HG03025 (cell line): ENCODE results near the gene SLC4A4.

Source experiments
- ATAC-seq: cut with Tn5 transposase; IDR thresholded peaks from one replicate; pipeline ENCODE4 v1.9.1; 2021; ENCODE audit warnings: mild to moderate bottlenecking, moderate library complexity; ENCODE audit not compliant: unreplicated experiment, low FRiP score

Gene SLC4A4

DNA sequence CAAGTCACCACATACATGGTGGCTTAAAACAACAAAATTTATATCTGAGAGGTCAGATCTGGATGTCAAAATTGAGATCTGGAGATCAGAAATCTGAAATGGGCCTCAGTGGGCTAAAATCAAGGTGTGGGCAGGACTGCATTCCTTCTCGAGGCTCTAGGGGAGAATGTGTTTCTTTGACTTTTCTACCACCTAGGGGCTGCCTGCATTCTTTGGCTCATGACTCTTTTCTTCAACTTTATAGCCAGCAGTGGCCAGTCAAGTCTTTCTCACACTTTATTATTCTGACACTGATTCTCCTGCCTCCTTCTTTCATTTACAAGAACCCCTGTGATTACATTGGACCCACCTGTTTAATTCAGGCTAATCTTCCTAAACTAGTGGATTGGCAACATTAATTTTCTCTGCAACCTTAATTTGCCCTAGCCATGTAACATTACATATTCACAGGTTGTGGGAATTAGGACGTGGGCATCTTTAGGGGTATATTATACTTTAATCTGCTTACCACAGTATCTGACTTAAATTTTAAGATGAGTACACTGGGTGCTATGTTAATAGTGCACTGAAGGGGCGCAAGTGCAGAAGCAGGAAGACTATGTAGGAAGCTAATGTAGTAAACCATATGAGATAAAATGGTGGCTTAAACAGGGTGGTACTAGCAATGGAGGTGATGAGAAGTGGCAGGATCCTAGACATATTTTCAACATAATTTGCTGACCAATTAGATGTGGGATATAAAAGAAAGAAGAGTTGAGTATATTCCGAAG, 188.0 kb downstream of the SLC4A4 start:
- no peak for ATAC-seq

DNA sequence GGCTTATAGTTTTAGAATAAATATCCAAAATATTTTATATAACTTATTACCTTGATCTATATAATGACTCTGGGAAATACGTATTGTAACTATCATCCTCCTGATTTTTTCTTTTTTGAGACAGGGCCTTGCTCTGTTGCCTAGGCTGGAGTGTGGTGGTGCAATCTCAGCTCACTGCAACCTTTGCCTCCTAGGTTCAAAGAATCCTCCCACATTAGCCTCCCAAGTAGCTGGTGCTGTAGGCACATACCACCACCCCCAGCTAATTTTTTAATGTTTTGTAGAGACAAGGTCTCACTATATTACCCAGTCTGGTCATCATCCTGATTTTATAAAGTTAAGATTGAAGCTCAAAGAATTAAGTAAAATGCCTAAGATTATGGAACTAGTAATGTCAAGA, 193.6 kb downstream of the SLC4A4 start:
- no peak for ATAC-seq

DNA sequence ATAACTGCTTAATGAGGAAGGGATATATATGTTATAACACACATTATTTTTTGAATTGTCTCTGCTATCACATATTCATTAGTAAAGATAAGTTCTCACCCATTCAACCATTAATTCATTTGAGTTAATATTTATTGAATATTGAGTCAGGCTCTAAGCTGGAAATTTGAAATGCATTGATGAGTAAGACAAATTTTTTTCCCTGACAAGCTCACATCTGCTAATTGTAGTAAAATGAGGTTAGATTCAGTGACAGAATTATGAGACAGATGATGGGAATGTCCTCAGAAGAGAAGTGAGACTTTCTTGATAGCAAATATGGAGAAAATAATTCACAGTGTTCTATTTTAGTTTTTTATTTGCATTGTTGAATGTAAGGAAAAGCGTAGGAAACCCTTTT, 194.3 kb downstream of the SLC4A4 start:
- ATAC-seq = no peak

DNA sequence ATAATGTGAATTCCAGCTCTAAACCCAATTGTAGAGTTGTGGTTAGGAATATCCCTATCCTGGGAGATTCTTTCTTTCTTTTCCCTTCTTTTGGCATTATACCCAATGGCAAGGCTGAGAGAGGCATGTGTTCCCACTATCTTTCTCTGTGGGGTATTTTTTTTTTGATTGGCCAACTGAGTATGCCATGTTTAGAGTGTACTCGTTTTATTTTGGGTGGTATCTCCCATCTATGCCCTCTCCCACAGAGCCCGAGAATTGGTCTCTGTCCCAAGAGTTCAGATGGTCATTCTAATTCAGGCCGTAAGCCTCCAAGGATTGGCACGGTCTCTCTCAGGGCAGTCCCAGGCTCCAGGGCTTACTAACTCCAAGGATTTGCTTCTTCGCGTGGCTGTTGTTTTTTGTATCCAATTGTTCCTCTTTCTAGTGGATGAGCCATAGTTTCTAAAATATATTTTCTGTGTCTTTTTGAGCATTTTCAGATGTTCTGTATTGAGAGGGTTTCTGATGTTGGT, 198.8 kb downstream of the SLC4A4 start:
- ATAC-seq = no peak

DNA sequence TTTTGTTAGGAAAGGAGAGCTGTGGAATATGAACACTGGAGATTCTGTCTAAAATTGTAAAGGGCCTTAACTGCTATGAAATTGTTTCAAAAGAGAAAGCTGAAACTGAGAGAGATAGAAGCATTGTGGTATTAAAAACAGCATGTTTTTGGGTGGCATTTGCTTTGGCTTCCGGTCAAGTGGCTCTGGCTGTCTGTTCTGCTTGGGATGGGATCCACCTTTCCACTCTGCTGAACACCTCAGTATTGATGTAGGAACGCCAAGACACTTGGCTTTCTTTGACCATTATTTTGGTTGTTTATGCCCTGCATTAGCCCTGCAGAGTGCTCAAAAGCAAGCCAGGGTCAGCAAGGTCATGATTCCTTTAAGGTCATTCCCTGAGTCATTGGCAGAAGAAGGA, 199.7 kb downstream of the SLC4A4 start:
- ATAC-seq = no peak

DNA sequence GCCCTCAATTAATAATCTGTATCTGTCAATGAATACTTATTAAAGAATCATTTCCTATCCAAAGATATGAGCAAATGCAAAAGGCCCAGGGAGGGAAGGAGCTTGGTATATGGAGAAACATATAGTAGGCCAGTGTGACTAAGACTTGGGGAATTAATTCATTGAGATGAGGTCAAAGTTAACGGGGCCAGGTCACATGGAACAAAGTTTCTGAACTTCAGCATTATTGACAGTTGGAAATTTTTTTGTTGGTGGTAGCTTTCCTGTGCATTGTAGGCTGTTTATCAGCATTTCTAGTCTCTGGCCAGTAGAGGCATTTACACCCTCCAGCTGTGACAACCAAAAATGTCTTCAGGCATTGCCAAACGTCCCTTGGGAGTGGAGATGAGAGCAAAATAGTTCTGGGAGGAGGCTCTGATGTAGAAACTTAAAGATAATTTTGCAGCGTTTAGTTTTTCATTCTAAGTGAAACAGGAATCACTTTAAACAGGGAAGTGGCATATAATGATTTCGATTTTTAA, 202.0 kb downstream of the SLC4A4 start:
- ATAC-seq = no peak

DNA sequence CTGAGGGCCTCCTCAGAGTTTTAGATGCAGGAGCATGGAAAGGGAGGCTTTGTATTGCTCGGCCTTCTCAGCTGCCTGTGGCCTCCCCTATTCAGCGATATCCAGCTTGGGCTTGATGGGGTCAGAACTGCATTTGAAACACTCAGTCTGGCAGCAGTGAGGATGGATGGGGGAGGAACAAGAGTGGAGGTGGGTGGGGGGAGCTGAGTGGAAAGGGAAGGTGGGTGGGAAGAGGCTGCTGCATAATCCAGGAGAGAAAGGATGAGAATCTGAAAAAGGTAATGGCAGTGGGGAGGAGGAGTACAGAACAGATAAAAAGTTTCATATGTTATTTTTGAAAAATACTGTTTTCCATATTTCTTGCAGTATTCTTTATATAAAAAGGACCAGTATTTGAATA, 202.7 kb downstream of the SLC4A4 start:
- no peak for ATAC-seq

DNA sequence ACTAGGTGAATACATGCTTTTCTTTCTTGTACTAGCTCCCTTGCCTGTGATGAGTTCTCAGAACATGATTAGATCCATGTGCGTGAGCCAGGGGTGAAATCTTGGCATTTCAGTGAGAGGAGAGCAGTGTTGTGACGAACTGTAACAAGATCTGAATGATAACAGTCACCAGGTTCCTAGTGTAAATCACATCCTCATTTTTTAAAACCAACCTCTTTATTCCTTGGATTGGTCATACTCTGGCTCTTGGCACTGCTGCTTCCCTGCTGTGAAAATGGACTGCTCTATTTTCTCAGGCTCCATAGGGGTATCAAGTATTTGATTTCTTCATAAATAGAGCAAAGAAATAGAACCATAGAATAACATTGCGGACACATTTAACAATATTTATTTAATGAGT, 206.3 kb downstream of the SLC4A4 start:
- no peak for ATAC-seq

DNA sequence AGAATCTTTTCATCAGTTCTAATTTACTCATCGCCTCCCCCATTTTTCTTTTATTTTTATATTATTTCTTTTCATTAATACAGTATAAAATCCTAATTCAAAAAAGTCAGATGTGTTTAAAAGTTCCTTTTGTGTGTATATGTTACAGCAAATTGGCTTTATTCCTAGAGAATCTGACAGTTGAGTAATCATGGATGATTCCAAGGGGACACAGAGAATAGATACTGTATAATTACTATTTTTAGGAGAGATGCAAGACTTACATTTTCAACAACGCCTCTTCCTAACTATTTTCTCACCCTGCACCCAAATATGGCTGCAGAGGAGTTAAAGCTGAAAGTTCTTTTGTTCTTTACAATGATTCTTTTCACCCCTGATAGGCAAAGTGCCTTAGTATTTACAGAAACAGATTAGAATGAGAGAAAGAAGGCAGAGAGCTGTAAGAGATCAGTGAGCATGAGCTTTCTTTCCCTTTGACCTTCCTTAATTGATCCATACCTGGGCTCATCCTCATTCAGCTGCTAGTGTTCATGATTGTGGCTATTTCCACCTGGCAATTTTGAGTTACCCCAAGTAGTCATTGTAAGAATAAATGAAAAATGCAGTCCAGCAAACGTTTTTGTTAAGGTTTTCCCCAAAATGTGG, 210.8 kb downstream of the SLC4A4 start:
- no peak for ATAC-seq

DNA sequence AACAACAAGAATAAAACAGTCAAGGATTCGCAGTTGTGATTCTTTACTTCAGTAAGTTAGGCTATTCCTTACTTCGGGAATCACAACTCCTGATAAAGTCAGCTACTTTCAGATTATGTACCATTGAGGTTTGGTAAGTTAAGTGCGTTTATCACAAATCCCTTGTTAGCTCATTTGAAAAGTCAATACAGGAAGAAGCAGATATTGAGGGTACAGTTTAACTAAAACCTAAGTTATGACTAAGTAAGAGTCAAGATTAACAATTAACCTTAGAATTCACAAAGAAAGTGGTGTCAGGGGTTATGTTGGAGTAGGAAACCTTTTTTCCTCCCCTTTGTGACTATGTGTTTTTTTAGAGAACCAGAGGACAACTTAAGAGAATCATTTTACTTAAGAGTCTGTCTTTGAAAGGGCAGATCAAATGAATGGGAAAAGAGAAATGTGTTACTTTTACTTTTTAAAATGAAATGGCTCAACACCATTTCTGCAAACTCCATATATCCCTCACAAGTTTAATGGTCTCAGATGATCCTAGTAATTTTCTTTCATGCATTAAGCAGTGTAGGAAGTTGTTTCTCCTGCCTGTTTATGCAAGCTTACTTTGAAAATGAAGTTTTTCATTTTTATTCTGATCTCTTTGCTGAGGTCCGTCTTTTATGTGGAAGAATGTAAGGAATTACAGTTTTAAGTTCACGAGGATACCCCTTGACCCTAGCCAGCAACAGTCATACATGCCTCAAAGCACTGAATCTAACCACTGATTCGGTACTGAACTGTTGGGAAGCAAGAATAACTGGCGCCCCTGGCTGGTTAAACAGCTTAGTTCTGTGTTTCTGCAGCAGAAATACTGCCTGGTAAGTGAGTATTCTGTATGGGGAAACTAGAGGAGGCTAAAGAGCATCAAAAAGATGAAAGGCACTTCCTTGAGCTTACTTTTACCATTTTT, 211.7 kb downstream of the SLC4A4 start:
- ATAC-seq = no peak

DNA sequence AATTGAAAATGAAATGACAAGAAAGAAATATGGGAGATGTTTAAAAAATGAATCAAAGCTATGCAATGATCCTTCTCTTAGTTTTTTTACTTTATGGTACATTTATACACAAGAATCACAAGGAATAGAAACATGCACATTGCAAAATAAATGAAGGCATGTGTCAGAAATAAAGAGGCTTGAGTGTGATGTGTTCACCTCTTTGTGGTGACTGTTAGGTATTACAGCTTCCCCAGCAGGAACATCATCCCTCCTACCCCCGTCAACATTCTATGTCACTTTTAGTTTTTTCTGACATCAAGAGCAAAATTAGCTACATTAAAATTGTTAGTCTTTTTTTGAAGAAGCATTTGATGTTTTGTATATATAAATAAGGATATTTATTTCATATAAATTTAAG, 214.8 kb downstream of the SLC4A4 start:
- no peak for ATAC-seq

DNA sequence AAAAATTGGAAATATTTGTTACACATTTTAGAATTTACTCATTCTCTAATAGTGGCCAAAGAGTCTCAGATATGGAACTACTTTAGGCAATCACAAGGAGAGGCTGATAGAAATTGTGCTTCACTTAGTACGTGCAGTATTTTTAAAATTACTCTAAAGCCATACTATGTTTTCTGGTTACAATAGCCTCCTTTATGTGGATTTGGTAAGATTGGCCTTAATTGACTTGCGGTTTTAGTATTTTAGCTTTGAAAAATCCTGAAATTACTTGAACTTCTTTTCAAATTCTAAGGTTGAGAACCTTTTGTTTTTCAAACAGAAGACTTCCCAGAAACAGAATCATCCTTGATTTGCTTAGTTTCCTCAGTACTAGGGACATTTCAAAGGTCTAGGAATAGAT, 215.2 kb downstream of the SLC4A4 start:
- ATAC-seq = no peak

DNA sequence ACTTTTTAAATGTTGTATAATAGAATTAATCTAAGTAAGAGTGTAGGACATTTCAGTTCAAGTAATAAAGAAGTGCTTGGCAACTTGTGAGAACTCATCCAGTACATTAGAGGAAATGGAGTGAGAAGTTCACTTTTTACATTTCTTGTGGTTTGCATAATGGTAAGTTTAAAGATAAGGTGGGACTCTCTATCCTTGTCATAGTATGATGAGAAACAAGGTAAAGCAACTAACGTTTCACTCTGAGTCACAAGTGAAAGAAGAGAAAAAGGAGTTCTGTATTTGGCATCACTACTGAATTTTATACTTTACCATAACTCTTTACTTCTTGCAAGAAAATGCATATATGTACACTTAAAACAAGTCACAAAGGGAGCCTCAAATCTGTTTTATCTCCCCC, 219.4 kb downstream of the SLC4A4 start:
- peak; percentile 76 for ATAC-seq

DNA sequence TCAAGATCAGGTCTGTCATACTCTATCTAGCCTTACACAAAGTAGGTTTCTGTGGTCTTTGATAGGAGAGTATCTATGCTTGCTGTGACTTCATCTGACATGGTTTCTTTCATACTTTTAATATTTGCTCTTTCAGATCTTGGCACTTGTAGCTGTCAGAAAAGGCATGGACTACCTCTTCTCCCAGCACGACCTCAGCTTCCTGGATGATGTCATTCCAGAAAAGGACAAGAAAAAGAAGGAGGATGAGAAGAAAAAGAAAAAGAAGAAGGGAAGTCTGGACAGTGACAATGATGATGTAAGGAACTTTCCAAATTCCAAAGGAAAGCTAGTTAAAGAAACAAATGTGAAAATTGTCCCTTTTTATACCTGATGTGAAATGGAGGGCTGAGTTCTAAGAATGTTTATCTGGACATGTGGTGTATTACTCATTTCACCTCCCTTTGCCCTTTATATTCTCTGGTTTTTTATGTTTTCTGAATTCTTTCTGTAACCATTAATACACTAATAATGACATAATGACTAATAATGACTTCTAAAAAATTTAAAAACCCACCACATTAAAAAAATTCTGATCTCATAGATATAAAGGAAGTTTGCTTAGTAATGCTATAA, 221.2 kb downstream of the SLC4A4 start:
- no peak for ATAC-seq

DNA sequence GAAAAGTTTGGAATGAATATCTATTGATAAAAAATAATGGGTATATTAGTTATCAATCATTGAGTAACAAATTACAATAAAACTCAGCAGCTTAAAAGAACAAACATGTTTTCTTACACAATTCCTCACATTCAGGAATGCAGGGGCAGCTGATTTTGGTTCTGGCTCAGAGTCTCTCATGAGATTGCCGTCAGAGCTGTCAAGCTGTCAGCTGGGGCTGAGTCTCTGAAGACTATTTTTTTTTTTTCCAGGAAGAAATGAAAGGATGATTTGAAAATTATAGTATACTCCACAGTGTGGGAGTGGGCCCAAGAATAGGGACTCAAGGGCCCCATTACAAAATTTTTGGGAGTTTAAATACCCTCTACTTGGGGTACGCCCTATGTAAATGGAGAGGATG, 226.0 kb downstream of the SLC4A4 start:
- no peak for ATAC-seq

DNA sequence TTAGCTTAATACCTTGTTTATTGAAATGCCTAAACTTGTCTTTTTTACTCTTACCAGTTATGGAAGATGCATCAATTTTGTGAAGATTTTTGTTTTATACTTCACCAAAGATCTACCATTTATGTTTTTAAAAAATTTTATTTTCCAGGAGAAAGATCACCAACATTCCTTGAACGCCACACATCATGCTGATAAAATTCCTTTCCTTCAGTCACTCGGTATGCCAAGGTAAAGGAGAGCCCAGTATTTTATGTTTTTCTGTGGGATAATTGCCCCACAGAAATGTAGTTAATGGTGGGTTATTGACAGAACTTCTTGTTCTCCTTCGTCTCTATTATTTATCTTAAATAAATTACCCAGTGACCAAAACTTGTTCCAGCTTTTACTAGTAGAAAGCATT, 228.0 kb downstream of the SLC4A4 start:
- ATAC-seq = no peak

DNA sequence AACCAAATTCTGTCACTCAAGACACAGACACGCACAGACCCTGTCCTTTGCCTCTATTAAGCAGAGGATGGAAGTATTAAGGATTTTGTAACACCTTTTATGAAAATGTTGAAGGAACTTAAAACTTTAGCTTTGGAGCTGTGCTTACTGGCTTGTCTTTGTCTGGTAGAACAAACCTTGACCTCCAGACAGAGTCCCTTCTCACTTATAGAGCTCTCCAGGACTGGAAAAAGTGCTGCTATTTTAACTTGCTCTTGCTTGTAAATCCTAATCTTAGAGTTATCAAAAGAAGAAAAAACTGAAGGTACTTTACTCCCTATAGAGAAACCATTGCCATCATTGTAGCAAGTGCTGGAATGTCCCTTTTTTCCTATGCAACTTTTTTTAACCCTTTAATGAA, 229.3 kb downstream of the SLC4A4 start:
- ATAC-seq = no peak

DNA sequence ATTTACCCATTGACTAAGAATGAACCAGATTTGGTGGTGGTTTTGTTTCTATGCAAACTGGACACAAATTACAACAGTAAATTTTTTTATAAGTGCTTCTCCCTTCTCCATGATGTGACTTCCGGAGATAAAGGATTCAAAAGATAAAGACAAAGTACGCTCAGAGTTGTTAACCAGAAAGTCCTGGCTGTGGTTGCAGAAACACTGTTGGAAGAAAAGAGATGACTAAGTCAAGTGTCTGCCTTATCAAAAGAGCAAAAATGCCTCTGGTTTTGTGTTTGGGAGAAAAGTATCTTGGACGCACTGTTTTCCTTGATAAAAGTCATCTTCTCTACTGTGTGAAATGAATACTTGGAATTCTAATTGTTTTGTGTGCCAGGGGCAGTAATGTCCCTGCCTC, 231.7 kb downstream of the SLC4A4 start:
- ATAC-seq = no peak

DNA sequence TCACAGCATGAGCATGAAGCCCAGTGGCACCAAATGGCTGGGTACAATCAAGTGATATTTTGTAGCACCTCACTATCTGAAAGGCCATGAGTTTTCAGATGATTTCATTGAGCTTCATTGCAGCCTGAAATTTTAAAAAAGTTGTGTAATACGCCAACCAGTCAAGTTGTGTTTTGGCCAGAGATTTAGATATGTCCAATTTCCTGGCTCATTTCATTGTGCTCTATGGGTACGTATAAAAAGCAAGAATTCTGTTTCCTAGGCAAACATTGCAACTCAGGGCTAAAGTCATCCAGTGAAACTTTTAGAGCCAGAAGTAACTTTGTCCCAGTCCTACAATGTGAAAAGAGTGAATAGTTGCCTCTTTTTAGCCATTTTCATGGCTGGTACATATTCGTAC, 232.5 kb downstream of the SLC4A4 start:
- no peak for ATAC-seq

DNA sequence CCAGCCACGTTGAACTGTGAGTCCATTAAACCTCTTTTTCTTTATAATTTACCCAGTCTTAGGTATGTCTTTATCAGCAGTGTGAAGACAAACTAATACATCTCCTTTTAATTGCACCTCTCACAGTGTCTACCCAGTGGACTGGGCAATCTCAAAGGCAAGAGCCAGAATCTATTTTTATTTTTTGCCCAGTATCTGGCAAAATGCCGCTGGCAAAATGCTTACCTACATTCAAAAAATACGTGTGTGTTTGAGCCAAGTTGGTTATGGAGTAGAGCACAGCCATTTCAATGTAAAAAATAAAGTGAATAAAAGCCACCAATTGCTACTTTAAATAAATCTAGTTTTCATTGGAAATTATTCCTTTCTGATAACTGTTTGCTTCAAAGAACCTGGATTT, 245.2 kb downstream of the SLC4A4 start:
- ATAC-seq = no peak
